Muscle layer of duodenum (tissue), 2 donors: ENCODE data around the gene PPP6R3.
"Not testable (repeated sequence)": the region's sequence is repeated elsewhere in the genome, so short reads cannot be mapped to it uniquely, and the experiment has no call there.

Experiments used
- H3K27ac ChIP-seq: one replicate; pipeline ENCODE4 v1.7.0; 2013; ENCODE audit warnings: mild to moderate bottlenecking, low read length
- H3K27me3 ChIP-seq: one replicate; pipeline ENCODE4 v1.7.0; 2013; ENCODE audit warnings: low read depth, mild to moderate bottlenecking, control low read depth, low read length
- H3K36me3 ChIP-seq, 2 donors: one replicate each; pipeline ENCODE4 v1.7.0; 2013; ENCODE audit warnings: low read length in 2 of 2, control low read depth in 1 of 2, mild to moderate bottlenecking in 1 of 2; ENCODE audit not compliant: insufficient read depth in 2 of 2, control insufficient read depth in 1 of 2
- H3K4me1 ChIP-seq, 2 donors: one replicate each; pipeline ENCODE4 v1.7.0; 2013; ENCODE audit warnings: low read length in 2 of 2, mild to moderate bottlenecking in 2 of 2, control low read depth in 1 of 2, moderate library complexity in 1 of 2; ENCODE audit not compliant: insufficient read depth in 2 of 2, control insufficient read depth in 1 of 2
- H3K4me3 ChIP-seq, 2 donors: one replicate each; pipeline ENCODE4 v1.7.0; 2013; ENCODE audit warnings: low read length in 2 of 2, low read depth in 1 of 2, mild to moderate bottlenecking in 1 of 2
- H3K9me3 ChIP-seq, 2 donors: one replicate each; pipeline ENCODE4 v1.7.0; 2013; ENCODE audit warnings: low read length in 2 of 2, control low read depth in 1 of 2, mild to moderate bottlenecking in 1 of 2; ENCODE audit not compliant: control insufficient read depth in 1 of 2
- donor health status: healthy.

Gene PPP6R3

GRCh38 chr11:68615657-68616056 is 155.1 kb downstream of the PPP6R3 start:
- Histone ChIP-seq H3K36me3 (peaks cover 36 to 50% of the 10 kb centered on the region in 2 donors), H3K27me3 (no peaks in the 10 kb centered on the region), H3K9me3 (no peaks in the 10 kb centered on the region), H3K4me1 (no peaks in the 10 kb centered on the region), H3K27ac (no peak overlapping the region), H3K4me3 (no peak overlapping the region)

GRCh38 chr11:68617925-68618809 is 157.6 kb downstream of the PPP6R3 start:
- no peaks in the 10 kb centered on the region for H3K4me1 ChIP-seq
- H3K27ac ChIP-seq = no peak overlapping the region
- H3K4me3 ChIP-seq = no peak overlapping the region
- peaks cover 15 to 25% of the 10 kb centered on the region in 2 donors for H3K36me3 ChIP-seq
- no peaks in the 10 kb centered on the region for H3K27me3 ChIP-seq
- H3K9me3 ChIP-seq = no peaks in the 10 kb centered on the region

- H3K4me1 ChIP-seq = no peaks in the 10 kb centered on the region
- no peak overlapping the region for H3K27ac ChIP-seq
- no peaks in the 10 kb centered on the region for H3K36me3 ChIP-seq
- no peaks in the 10 kb centered on the region for H3K27me3 ChIP-seq
- no peak overlapping the region for H3K4me3 ChIP-seq
- no peaks in the 10 kb centered on the region for H3K9me3 ChIP-seq
Observed at GRCh38 chr11:68621826-68622225, 161.3 kb downstream of the PPP6R3 start.

- not testable (repeated sequence) for H3K27me3 ChIP-seq
Observed at GRCh38 chr11:68623706-68624105, 163.2 kb downstream of the PPP6R3 start.

DNA sequence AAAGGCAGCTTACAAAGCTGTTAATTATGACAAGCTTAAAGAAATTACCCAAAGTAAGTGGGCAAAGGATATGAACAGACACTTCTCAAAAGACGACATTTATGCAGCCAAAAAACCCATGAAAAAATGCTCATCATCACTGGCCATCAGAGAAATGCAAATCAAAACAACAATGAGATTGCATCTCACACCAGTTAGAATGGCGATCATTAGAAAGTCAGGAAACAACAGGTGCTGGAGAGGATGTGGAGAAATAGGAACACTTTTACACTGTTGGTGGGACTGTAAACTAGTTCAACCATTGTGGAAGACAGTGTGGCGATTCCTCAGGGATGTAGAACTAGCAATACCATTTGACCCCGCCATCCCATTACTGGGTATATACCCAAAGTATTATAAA is 164.5 kb downstream of the PPP6R3 start:
- not testable (repeated sequence) for H3K27ac ChIP-seq, H3K4me1 ChIP-seq, H3K36me3 ChIP-seq, H3K4me3 ChIP-seq, H3K27me3 ChIP-seq, H3K9me3 ChIP-seq

More at GRCh38 chr11:68623706-68624105, 163.2 kb downstream of the PPP6R3 start:
- not testable (repeated sequence) for H3K4me1 ChIP-seq, H3K36me3 ChIP-seq, H3K27ac ChIP-seq, H3K9me3 ChIP-seq, H3K4me3 ChIP-seq

DNA sequence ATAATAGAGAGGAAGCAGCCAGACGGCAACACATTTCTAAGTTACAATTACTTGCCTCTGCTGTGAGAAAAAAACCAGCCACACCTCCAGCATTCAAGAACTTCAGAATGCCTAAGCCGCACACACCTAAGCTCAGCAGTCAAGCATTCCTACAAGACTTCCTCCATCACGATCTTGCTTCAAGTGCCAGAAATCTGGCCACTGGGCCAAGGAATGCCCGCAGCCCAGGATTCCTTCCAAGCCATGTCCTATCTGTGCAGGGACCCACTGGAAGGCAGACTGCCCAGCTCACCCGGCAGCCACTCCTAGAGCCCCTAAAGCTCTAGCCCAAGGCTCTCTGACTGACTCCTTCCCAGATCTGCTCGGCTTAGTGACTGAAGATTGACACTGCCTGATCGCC is 165.7 kb downstream of the PPP6R3 start:
- not testable (repeated sequence) for H3K4me1 ChIP-seq, H3K27ac ChIP-seq, H3K36me3 ChIP-seq, H3K27me3 ChIP-seq, H3K9me3 ChIP-seq, H3K4me3 ChIP-seq

DNA sequence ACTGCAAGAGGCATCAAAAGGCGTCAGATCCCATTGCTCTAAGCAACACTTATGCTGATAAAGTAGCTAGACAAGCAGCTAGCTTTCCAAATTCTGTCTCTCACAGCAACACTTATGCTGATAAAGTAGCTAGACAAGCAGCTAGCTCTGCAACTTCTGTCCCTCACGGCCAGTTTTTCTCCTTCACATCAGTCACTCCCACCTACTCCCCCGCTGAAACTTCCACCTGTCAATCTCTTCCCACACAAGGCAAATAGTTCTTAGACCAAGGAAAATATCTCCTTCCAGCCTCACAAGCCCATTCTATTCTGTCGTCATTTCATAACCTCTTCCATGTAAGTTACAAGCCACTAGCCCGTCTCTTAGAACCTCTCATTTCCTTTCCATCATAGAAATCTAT is 168.3 kb downstream of the PPP6R3 start:
- H3K4me1 ChIP-seq, H3K27ac ChIP-seq, H3K9me3 ChIP-seq, H3K27me3 ChIP-seq, H3K36me3 ChIP-seq, H3K4me3 ChIP-seq: not testable (repeated sequence)

DNA sequence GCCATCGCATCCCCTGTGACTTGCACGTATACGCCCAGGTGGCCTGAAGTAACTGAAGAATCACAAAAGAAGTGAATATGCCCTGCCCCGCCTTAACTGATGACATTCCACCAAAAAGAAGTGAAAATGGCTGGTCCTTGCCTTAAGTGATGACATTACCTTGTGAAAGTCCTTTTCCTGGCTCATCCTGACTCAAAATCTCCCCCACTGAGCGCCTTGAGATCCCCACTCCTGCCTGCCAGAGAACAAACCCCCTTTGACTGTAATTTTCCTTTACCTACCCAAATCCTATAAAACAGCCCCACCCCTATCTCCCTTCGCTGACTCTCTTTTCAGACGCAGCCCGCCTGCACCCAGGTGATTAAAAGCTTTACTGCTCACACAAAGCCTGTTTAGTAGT is 171.8 kb downstream of the PPP6R3 start:
- not testable (repeated sequence) for H3K4me3 ChIP-seq, H3K9me3 ChIP-seq

GRCh38 chr11:68632802-68633201 is 172.2 kb downstream of the PPP6R3 start:
- Histone ChIP-seq H3K36me3 (no peaks in the 10 kb centered on the region), H3K27me3 (no peaks in the 10 kb centered on the region), H3K9me3 (no peaks in the 10 kb centered on the region), H3K27ac (no peak overlapping the region), H3K4me1 (no peaks in the 10 kb centered on the region), H3K4me3 (no peak overlapping the region)

More for the DNA sequence above, 171.8 kb downstream of the PPP6R3 start:
- H3K27me3 ChIP-seq, H3K27ac ChIP-seq, H3K36me3 ChIP-seq, H3K4me1 ChIP-seq: not testable (repeated sequence)

DNA sequence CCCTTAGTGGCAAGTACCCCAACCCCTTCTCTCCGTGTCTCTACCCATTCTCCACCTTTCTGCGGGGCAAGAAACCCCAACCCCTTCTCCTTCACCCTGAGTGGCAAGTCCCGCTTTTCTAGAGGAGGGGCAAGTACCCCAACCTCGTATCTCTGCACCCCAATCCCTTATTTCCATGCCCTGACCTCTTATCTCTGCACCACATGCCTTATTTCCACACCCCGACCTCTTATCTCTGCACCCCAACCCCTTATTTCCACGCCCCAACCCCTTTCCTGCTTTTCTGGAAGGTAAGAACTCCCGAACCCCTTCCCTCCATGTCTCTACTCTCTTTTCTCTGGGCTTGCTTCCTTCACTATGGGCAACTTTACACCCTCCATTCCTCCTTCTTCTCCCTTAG is 174.1 kb downstream of the PPP6R3 start:
- not testable (repeated sequence) for H3K27me3 ChIP-seq, H3K27ac ChIP-seq, H3K4me1 ChIP-seq, H3K4me3 ChIP-seq, H3K36me3 ChIP-seq, H3K9me3 ChIP-seq

DNA sequence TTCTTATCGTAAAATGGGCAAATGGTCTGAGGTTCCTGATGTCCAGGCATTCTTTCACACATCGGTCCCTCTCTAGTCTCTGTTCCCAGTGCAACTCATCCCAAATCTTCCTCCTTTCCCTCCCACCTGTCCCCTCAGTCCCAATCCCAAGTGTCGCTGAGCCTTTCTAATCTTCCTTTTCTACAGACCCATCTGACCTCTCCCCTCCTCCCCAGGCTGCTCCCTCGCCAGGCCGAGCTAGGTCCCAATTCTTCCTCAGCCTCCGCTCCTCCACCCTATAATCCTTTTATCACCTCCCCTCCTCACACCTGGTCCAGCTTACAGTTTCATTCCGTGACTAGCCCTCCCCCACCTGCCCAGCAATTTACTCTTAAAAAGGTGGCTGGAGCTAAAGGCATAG is 174.6 kb downstream of the PPP6R3 start:
- H3K27ac ChIP-seq, H3K27me3 ChIP-seq, H3K4me1 ChIP-seq, H3K9me3 ChIP-seq, H3K36me3 ChIP-seq, H3K4me3 ChIP-seq: not testable (repeated sequence)

DNA sequence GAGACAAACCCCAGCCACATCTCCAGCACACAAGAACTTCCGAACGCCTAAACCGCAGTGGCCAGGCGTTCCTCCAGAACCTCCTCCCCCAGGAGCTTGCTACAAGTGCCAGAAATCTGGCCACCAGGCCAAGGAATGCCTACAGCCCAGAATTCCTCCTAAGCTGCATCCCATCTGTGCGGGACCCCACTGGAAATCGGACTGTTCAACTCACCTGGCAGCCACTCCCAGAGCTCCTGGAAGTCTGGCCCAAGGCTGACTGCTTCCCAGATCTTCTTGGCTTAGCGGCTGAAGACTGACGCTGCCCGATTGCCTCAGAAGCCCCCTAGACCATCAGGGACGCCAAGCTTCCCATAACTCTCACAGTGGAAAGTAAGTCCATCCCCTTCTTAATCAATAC is 175.3 kb downstream of the PPP6R3 start:
- not testable (repeated sequence) for H3K27me3 ChIP-seq, H3K9me3 ChIP-seq, H3K27ac ChIP-seq, H3K4me3 ChIP-seq, H3K36me3 ChIP-seq, H3K4me1 ChIP-seq
